Activated effector memory CD4-positive, alpha-beta T cell treated with anti-CD3 and anti-CD28 coated beads, Interleukin-2, amount 50 U/mL, for 16 hours (primary cell): ENCODE results near the gene TRPC4.

Experiments
- DNase-seq: peaks from one replicate; pipeline ENCODE4 v3.0.0-alpha.2; 2020

TRPC4 gene

DNA sequence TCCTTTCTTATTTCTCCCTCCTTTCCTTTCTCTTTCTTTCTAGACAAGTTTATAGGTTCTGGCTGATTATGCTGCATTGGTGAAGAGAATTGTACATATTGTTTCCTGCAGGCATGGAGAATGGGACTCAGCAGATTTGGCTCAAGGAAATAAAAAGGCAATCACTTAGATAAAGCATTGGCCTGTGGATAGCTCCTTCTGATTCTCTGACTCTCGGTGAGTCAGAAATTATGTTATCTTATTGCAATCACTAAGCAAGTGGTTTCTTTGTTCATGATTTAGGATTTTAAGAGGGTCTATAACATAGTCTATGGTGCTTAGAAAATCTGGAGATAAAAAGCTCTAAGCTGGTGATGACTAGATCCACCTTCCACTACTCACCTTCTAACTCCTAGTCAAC, 217.0 kb downstream of the TRPC4 start:
- DNase-seq: no peak

DNA sequence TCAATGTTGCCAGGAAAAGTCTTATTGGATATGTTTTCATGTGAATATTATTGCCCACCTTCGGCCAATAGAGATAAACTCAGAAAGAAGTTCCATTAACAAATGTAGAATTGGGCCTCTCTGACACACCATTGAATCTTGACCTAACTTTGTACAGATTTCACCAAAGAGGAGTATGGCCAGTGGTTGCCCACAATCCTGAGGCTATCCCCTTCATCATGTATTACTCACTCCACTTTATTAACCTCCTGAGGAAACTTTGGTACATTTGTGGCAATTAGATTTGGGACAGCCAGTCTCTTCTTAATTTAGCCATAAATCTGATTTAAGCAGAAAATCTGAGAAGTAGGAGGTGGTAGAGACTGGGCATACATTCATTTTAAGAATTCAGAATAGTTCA, 217.7 kb downstream of the TRPC4 start:
- no peak for DNase-seq

DNA sequence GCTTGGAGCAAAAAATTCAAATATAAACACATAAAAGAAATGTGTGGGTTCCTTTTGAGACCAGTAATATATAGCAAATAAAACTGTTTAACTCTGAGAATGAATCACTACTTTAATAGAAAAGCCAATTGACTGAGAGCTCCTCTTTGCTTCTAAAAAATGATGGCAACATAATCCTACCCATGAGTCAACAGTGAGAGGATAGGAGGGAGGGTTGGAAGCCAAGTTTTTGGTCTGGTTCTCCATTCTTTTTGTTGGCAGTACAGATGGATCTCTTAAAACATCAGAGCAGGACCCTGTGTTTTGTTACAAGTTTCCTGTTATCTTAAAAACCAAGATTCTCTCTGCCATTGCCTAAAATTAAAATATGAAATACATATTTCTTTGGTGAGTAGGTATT, 221.0 kb downstream of the TRPC4 start:
- DNase-seq: no peak

DNA sequence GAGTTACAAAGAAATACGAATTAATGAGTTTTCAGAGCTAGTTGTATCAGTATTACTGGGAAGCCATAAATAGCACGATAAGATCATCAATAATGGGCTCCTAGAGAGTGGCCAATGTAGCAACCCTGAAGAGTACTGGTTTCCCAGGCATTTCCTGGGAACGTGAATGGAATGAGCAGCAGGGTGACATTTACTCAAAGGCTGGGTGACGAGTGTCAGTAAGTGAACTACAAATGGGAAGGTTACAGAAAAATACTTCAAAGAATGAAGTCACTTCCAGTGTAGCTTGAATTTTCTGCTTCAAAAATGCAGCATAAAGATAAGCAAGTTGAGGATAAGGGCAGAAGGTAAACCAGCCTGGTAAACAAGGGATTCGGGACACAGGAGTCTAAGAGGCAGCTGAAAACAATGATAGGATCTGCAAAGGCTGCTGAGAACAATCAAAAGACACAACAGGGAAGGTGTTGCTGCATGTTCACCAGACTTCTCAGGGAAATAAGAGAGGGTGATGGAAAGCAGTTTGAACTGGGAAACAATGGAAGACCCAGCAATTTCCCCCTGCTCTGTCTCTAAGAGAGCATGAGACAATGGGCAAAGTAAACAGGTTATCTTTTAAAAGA, 222.4 kb downstream of the TRPC4 start:
- no peak for DNase-seq

DNA sequence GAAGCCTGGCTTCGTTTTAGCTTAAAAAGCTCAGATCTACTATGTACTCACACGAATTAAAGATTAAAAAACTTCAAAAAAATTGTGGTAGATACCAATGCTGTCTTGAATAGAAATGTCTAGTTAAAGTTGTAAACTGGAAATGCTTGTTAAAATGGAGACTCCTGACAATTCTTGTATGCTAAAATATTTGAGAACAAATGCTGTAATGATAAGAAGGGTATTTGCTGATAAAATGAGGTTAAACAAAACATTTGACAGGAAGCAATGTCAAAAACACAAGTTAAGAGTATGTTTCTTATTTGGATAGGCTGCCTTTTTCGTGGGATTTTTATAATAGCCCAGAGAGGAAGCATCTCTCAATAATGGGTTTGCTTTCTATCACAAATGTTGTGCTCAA, 223.0 kb downstream of the TRPC4 start:
- no peak for DNase-seq

DNA sequence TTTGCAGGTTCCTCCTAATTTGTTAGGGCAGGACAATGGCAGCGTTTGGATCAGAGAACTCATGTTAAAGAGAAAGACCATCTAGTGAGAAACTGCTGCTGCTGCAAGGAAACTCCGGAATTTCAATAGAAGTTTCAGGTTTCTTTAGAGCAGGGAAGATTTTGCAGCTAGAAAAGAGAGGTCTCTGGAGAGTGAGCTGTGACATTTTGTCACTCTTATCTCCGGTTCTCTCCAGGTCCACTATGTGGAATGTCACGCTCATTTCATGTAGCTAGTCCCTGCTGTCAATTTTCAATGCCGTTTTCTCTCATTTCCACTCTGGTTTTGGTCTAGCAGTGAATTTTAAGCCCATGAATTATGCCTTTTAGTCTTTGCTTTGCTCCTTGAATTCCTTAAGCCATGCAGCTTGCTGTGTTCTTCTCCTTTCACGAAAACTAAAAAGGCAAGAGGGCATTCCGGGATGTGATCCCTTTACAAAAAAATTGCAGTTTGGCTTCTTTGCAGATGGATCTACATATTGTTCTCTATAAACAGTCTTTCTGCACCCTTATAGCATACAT, 224.3 kb downstream of the TRPC4 start:
- DNase-seq: no peak

DNA sequence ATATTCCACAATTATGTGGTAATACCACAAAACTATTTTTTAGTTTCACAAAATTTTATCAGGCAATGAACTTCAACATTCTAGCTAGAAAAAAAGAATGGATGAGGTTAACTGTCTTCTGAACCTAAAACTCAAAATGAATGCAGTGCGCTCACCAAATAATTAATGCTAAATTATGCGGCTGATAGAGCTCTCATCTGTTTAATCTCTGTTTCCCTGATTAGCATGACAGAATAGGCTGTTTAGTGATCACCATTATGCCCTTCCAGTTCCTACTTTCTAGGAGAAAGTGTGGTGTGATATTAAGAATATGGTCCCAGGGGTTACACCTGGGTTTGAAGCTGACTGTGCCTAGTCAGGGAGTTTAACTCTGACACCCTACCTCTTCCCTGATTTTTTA, 228.2 kb downstream of the TRPC4 start:
- no peak for DNase-seq

DNA sequence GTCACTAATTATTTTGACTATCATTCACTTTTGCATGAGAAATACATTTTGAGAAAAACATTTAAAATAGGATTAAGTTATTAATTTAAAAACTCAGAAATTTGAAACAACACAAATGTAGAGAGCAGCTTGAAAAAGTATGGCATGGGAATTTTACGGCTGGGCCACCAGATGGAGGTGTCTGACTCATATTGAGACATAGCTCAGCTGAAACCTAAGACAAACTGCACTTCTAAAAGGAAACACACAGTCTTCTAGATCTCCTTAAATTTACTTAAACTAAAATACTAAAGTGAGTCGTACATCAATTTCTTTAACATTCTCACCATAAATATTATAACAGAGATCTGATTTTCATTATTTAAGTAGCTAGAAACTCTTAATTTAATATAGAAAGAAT, 229.1 kb downstream of the TRPC4 start:
- DNase-seq: no peak

DNA sequence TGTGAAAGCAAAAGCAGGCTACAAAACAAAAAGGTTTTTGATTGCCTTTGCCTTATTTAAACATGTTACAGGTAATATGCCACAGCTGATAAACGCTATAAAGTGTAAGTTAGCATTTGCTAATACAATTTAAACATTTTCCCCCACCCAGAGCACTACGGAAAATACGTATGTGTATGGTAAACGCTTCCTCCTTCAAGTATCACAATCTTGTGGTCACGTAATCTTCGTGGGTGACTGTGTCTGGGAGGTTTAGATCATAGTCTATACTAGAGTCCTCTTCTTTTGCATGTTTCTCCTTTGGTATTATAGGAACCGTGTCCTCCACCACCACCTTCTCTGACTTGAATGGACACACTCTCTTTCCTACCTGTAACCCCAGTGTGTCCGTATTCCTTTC, 232.9 kb downstream of the TRPC4 start:
- DNase-seq: no peak

DNA sequence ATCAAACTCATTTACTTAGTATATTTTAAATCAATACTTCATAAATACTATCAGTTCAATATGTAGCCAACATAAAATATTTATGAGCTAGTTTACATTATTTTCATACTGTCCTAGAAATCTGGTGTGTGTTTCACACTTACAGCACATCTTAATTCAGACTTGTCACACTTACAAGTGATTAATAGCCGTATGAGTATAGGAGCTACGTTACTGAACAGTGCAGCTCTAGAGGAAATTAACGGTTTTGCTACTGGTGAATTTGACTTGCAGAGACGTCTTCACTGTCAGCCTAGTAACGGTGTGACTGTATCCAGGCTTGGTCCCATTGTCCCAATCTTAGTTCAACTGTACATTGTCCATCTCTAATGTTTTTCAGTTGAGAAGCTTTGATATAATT, 237.3 kb downstream of the TRPC4 start:
- DNase-seq: no peak

DNA sequence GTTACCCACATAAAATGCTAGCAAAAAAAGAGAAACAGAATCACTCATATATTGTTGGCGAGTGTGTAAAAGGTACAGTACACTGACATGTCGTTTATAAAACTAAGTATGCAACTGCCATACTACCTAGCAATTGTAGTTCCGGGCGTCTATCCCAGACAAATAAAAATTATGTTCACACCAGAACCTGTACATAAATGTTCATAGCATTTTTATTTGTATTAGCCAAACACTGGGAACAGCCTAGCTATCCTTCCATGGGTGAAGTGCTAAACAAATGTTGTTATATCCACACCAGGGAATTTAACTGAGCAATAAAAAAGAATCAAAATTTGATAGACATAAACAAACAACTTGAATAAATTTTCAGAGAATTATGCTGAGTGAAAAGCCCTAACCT, 242.1 kb downstream of the TRPC4 start:
- no peak for DNase-seq

DNA sequence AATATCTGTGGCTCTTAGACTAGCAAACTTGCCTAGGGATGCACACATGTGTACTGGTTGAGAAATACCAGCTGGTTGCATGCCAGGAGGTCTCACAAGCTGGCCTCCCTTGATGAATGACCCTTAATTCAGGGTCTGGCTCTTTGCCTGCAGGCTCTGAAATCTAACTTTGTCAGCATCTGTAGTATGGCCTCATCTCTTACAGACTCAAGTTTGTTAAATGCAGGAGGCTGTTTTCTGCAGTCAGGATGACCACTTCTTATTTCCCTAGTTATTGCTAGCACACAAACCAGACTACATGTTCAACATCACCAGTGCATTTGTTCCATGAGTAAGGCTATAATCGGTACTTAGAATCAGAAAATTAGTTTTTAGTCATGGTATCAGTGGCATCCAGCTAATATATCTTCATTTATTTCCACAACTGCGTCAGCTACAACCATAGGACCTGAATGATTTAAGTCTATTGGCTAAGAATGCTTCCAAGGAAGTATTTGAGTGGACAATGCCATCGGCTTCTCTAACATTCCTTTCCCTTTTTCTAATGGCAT, 247.7 kb downstream of the TRPC4 start:
- DNase-seq: no peak

DNA sequence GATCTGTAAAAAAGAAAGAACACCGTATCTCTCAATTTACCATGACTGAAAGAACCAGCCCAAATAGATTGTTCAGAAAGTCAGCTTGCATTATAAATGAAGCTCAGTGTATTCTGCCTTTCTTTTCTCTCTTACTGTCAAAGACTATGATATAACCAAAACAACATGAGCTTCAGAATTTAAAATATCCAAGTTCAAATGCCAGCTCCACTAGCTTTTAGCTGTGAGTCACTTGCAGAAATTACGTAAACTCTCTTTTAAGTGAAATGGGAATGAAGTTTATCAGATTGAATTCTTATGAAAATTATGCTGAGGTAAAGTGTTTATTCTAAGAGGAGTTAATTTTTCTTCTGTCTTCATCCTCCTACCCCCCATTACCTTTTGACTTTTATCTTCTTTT, 251.0 kb downstream of the TRPC4 start:
- no peak for DNase-seq

DNA sequence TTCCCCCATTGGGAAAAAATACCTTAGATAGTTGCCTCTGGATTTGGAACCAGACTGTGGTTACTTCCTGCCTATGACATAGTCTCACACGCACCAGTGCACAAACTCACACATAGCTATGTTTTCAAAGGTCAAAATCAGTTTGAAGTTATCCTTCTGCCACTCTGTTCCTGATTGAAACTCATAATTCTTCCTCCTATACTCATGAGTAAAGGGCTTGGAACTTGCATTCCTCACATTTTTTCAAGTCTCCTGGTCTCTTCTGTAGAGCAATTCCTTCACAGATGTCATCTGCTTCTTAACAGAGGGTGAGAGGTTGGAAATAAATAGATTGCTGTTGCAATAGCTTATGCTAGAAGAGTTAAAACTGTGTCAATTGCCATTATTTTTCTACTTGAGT, 252.4 kb downstream of the TRPC4 start:
- DNase-seq: no peak

DNA sequence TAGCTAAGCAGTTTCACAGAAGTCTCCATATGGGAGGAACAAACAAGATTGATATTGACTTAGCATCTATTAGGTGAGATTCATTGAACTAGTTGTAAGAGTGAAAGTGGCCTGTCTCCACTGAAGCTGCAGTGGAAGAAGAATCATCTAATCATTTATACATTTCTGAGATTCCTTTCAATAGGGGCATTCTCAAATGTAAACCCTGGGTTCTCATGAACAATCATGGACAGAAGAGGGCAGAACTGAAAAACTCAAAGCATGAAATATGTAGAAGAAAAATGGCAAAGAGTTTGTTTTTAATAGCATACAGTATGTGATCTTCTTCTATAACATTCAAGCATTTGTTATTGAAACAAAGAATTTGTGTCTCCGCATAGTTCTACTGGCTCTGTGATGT, 253.4 kb downstream of the TRPC4 start:
- DNase-seq: no peak

DNA sequence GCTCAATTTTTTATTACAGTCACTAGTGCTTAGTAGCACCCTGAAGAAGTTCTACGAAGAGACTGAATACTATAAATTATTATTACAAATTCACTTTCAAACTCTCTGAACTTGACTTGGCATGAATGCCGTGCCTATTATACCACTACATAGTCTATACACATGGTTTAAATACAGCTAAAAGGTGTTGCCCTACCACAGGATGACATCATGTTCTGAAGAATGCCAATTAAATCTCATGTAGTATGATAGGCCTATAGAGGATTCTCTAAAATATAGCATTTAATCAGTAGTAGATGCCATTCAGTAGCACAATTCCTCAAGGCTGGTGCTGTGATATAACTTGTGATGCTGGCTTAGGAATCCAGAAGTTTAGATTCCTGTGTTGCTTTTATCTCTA, 254.3 kb downstream of the TRPC4 start:
- no peak for DNase-seq

DNA sequence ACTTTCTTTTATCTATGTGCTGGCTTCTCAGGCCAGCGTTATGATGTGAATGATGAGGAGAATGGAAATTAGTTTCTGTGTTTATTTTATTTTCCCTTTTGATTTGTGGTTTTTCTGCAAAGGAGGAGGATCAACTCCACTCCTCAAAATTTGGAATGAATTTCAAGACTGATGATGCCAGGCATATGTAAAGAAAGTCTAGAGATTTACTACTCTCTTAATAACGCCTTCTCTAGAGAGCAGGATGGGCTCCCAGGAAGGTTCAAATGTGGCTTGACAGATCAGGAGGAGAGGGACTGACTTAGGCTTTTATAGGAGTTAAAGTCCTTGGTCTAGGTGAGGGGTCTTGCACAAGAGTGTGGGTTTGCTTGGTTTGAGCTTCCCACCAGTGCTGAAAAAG, 255.9 kb downstream of the TRPC4 start:
- DNase-seq: no peak

DNA sequence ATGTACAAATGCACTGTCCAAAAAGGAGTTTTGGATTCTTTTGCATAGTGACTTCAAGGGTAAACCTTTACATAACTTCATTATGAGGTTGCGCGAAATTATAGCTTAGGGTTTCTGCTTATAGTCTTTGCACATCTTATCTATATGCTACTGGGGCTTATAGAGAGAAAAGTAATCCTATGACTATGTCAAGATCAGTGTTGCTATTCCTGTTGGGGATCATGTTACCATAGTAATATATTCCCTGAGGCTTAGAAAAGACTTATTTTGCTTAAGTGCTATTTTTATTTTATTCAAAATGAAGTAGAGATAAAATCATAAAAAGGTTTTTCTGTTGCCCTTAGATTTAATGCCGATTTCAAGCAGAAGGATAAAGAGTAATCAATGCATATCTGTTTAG, 256.3 kb downstream of the TRPC4 start:
- DNase-seq: no peak

DNA sequence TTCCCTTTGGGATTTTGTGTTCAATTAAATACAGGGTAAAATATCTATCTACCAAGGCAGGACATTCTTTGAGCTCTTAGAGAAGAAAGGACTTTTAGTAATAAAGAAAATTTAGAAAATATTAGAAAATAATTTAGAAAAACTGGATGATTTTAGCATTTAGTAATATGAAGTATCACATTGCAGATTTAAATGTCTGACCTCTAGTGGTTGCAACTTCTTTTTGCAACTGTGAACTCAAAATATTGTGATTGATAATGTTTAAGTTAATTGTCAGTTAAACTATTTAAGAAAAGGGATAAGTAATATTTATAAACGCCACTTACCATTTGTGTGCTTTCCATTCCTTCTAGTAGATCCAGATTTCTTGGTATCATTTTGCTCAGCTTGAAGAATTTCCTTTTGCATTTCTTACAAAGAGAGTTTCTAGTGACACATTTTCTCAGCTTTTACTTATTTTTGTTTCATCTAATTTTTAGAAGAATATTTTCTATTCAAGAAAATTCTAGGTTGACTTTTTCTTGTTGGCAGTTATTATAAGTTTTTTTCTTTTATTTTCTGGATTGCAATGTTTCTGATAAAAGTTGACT, 260.7 kb downstream of the TRPC4 start:
- DNase-seq: no peak

DNA sequence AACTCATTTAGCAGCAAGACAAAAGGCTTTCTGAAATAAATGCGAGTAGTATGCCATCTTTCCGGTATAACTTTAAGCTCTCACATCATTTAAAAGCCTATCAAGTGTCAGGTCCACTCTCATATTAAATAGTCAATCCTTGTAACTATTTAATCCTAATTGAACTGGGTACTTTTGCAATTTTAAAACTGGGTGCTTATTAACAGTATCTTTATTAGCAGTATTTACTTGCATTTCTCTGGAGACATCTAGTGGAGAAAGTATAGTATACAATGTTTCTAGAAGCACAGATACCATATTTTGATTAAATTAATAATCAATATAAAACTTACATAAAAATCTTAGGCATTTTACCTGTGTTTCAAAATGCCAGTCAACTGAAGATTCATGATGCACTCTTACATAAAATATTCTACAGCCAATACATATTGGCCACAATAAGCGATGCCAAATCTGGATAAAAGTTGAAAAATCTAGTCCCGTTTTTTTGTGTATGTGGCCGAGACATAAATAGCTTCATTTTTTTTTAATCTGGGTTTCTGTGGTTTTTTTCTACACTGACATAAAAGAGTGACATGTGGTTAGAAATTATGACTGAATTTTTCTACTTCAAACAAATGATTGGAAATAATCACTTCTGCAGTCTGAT, 266.7 kb downstream of the TRPC4 start:
- DNase-seq: no peak

DNA sequence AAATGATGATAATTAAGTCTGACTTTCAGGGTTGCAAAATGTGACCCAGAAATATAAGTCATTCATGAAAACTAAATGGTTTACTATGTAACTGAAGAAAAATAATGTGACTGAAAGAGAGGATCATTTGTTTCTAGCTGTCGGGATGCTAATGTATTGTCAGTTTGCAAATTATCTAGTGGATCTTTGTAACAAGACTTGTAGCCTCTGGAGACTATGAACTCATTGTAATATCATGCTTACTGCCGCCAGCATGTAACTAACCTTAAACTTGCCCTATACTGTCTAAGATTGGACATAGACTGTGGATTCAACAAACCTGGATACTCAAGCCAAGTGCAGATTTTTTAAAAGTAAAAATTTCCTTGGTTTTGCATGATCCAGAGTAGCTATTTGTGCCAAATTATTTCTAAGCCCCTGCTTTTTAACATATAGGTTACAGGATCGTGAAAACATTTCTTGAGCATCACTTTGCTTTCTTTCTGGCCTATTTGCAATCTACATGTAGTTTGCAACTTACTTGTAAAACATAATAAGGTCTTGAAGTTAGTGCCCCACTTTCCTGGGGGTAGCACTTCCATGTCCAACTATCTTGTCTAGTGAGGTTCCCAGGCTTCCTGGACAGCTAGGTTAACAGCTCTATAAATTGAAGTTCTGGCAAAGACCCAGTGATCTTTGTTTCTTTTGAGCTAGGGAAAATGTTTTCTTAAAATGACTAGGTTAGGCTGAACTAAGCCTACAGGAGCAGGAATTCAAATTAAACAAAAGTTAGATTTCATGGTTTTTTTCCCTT, 267.7 kb downstream of the TRPC4 start:
- DNase-seq: no peak

DNA sequence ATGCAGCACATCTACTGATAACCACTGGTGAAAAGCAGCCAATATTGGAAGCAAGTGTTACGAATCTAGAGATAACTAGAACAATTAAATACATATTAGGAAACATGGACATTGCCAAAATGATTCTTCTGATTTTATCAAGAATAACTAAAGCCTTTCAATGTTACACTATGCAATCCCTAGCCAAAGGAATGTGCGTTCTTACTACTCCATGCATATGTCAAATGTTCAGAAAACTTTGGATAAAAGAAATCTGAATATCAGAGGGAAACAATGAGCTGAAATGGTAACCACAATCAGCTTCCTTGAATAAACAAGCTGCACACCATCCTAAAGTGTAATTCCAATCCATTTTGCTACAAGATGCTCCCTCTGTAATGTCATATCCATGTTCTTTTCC, 270.1 kb downstream of the TRPC4 start:
- DNase-seq: no peak

DNA sequence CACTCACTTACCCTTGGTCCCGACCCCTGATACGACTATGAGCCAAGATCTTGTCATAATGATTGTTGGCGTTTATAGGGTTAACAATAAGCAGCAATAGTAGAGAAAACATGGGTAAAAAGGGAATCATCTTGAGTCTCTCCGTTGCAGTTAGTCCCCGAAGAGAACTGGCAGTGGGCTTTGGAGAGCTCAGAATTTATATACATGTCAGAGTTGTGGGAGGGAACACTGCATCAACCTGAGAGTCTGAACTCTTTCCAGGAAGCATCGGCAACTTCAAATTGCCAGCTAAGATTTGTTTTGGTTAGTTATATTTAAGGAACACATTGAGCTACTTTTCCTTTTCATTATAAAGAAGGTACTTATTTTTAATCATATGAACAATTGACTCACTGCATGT, 271.0 kb downstream of the TRPC4 start, which contains the start of gene POSTN:
TSS of gene POSTN (minus strand) at position 172 of the 400 bp plus-strand sequence. CDS start at position 130, 42 bp downstream.
- DNase-seq: no peak
